GM12891 (cell line): ENCODE data around the gene STX11.

Experiments used
- PAX5 ChIP-seq: IDR thresholded peaks from 2 replicates; pipeline ENCODE4 v1.6.1; 2011; ENCODE audit warnings: low read length, moderate library complexity, mild to moderate bottlenecking; ENCODE audit not compliant: insufficient read depth, severe bottlenecking
- POLR2A ChIP-seq: IDR thresholded peaks from 2 replicates; pipeline ENCODE4 v1.6.1; 2011; ENCODE audit warnings: low read depth, low read length, control low read depth
- POLR2AphosphoS5 ChIP-seq: IDR thresholded peaks from 2 replicates; pipeline ENCODE4 v1.6.1; 2011; ENCODE audit warnings: low read depth, low read length, control low read depth
- POU2F2 ChIP-seq: IDR thresholded peaks from 2 replicates; pipeline ENCODE4 v1.6.1; 2011; ENCODE audit warnings: low read depth, mild to moderate bottlenecking, control low read depth, low read length, moderate library complexity
- SPI1 ChIP-seq: IDR thresholded peaks from 2 replicates; pipeline ENCODE4 v1.6.1; 2011; ENCODE audit warnings: low read depth, low read length, control low read depth
- TAF1 ChIP-seq: IDR thresholded peaks from 2 replicates; pipeline ENCODE4 v1.6.1; 2011; ENCODE audit warnings: low read depth, low read length, control low read depth

GRCh38 chr6:144193181-144193580 is 42.9 kb downstream of the STX11 start:
- TF ChIP-seq POLR2AphosphoS5 (no peak), POLR2A (no peak), TAF1 (no peak), PAX5 (no peak), SPI1 (no peak), POU2F2 (no peak)
